NCI-H69 (cell line): ENCODE measurements around the gene TLR3.
"Not testable (repeated sequence)": the region's sequence is repeated elsewhere in the genome, so short reads cannot be mapped to it uniquely, and the experiment has no call there.

Experiments used
- DNase-seq: peaks from one replicate; lab custom pipeline; 2025; lab: John Stamatoyannopoulos, UW

The TLR3 gene

GRCh38 chr4:186068581-186069348 is at the start of gene TLR3:
TLR3 (plus strand) TSS chr4:186069156; CDS start chr4:186076620, 7,464 bp downstream.
- DNase-seq, result no peak

- DNase-seq, result no peak
These were observed 49.7 kb upstream of the TLR3 start for GRCh38 chr4:186019269-186019668.

- DNase-seq, result no peak
These were observed 48.7 kb upstream of the TLR3 start for GRCh38 chr4:186020106-186020792.

GRCh38 chr4:186020793-186021407 is 48.1 kb upstream of the TLR3 start:
- no peak for DNase-seq

- DNase-seq, result peak; percentile 13
These were observed 47.3 kb upstream of the TLR3 start for GRCh38 chr4:186021461-186022167.

- no peak for DNase-seq
These were observed 45.0 kb upstream of the TLR3 start for GRCh38 chr4:186023975-186024374.

- DNase-seq, result no peak
These were observed 44.1 kb upstream of the TLR3 start for GRCh38 chr4:186024637-186025407.

- no peak for DNase-seq
These were observed 43.6 kb upstream of the TLR3 start for GRCh38 chr4:186025408-186025690.

GRCh38 chr4:186027405-186027804 is 41.6 kb upstream of the TLR3 start:
- no peak for DNase-seq

GRCh38 chr4:186029571-186030398 is 39.2 kb upstream of the TLR3 start:
- DNase-seq, result no peak

- no peak for DNase-seq
These were observed 38.6 kb upstream of the TLR3 start for GRCh38 chr4:186030399-186030775.

- DNase-seq, result no peak
These were observed 38.2 kb upstream of the TLR3 start for GRCh38 chr4:186030795-186031194.

- no peak for DNase-seq
These were observed 36.7 kb upstream of the TLR3 start for GRCh38 chr4:186032259-186032658.

GRCh38 chr4:186033027-186033426 is 35.9 kb upstream of the TLR3 start:
- no peak for DNase-seq

GRCh38 chr4:186034613-186035012 is 34.3 kb upstream of the TLR3 start:
- DNase-seq, result not testable (repeated sequence)

- no peak for DNase-seq
These were observed 31.9 kb upstream of the TLR3 start for GRCh38 chr4:186036976-186037581.

- DNase-seq, result peak; percentile 34
These were observed 31.0 kb upstream of the TLR3 start for GRCh38 chr4:186037692-186038658.

GRCh38 chr4:186039697-186040096 is 29.3 kb upstream of the TLR3 start:
- DNase-seq, result no peak

GRCh38 chr4:186040316-186040715 is 28.6 kb upstream of the TLR3 start:
- DNase-seq, result no peak
